NCI-H2029 (cell line): ENCODE results near the gene NME4.
A peak's percentile ranks its signal among the peaks of the same experiment; 100 is the strongest.

ENCODE experiments used
- DNase-seq: peaks from one replicate; lab custom pipeline; 2025; lab: John Stamatoyannopoulos, UW

NME4 gene

DNA sequence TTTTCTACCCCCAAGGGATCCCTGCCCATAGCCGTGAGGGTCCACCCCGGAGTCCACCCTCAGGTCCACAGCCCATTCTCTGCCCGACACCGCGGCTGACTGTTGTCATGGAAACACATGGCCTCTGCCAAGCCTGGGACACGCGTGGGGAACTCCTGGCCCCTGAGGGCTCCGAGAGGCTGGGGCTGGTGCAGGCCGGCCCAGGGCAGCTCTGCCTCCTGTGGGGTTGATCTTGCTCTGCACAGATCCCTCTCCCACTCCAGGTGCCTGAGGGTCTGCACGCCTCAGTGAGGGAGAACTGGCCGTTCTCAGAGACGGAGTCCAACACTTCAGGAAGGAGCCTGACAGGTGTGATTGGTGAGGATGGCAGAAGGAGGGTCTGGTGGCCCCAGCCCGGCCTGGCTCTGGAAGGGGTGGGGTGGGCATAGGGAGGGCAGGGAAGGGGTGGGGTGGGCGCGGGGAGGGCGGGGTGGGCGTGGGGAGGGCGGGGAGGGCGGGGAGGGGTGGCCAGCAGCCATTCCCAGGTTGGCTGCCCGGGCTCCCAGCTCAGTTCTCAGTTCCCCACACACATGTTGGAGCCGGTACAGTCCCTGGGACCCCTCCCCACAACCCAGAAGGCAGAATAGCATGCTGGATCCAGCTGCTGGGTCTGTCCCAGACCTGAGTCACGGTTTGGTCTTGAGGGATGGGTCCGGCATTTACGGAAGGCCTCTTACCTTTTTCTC lies 33.1 kb upstream of the NME4 start:
- DNase-seq, result no peak

DNA sequence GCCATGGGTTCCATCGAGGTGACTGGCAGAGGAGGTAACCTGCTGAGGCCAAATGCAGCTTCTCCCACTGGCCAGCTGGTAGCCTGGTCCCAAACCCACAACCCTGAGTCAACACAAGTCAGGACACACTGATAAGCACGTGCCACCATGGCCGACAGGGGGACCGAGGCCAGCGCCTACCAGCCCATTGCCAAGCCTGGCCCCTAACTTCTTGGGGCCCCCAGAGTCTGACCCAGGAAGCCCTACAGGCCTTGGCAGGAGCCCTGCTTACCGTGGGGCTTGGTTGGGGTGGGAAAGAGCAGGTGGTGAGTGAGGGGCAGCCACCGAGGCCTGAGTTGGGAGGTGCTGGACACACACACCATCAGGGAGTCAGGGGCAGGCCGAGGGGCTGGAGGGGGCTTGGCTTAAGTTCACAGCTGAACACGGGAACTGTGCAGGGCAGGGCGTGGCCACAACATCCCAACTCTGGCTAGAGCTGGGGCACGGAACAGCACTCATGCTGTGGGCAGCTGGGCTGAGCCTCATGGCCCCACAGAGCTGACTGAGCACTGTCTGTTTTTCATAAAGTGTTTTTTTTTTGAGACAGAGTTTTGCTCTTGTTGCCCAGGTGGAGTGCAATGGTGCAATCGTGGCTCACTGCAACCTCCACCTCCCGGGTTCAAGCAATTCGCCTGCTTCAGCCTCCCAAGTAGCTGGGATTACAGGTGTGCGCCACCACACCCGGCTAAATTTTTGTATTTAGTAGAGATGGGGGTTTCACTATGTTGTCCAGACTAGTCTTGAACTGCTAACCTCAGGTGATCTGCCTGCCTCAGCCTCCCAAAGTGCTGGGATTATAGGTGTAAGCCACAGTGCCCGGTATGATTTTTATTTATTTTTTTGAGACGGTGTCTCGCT lies 32.2 kb upstream of the NME4 start:
- no peak for DNase-seq

DNA sequence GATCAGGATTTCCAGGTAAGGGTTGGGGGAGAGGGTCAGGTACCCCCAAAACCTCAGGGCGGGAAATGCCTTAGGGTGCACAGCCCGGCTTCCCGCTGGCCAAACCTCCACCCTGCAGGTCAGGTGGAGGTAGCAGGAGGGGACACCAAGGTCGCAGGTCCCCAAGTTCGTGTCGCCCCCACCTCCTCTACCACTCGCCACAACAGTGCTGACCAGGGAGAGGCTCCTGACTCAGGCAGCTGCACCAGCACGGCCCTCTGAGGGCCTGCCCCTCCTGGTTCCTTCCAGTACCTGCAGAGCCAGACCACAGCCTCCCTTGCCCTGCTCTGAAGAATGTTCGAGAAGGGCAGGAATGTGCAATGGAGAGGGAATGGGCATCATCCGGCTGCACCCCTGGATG lies 30.5 kb upstream of the NME4 start:
- DNase-seq, result no peak

DNA sequence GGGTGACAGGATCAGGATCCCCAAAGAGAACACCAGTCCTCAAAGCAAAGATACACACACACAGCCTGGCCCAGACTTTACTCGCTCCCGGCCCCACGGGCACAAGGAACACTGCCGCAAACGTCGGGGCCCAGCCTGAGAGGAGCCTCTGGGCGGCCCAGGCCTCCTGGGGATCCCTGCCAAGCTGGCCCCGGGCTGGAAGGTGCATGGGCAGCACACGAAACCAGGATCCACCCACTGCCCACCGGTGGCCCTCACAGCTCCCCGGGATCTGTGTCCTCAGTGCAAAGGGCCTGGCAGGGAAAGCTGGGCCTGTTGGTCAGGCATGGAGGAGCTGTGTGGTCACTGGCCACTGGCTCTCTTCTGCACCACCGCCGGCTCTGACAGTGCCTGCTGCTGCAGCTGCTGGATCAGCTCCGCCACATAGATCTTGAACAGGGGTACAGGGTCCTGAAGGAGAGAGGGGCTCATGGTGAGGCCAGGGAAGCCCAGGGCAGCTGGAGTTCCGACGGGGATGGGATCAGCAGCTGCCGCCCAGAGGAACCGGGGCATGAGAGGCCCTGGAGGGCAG lies 29.6 kb upstream of the NME4 start:
- no peak for DNase-seq

DNA sequence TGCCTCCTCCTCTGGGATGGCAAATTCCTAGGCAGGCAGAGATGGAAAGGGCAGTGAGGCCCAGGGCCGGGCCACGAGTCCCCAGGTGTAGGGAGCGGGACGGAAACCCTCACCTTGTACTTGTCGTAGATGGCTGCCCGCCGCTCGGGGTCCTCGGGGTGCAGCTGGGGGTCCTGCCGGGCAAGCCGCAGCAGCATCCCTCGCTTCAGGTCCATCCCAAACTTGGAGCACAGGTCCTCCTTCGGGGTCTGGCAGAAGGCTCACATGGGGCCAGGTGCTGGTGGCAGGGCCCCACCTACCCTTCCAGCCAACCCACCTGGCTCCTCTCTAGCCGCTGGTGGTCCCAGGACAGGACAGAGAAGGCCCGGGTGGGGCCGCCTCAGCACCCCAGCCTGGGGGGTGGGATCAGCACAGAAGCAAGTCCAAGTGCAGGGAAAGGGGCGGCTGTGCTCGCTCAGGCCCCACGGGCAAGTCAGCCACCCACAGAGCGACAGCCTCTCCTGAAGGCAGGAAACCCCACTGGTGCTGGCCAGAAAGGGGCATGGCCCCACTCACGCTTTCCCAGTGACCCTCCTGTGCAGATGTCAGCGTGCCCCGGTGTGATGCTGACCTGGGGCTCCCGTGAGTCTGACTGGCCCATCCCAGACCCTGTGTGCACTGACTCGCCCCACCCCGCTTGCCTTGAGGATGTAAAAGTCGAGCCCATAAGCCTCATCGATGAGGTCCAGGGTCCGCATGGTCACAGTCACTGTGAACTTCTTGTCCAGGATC lies 28.4 kb upstream of the NME4 start:
- no peak for DNase-seq

DNA sequence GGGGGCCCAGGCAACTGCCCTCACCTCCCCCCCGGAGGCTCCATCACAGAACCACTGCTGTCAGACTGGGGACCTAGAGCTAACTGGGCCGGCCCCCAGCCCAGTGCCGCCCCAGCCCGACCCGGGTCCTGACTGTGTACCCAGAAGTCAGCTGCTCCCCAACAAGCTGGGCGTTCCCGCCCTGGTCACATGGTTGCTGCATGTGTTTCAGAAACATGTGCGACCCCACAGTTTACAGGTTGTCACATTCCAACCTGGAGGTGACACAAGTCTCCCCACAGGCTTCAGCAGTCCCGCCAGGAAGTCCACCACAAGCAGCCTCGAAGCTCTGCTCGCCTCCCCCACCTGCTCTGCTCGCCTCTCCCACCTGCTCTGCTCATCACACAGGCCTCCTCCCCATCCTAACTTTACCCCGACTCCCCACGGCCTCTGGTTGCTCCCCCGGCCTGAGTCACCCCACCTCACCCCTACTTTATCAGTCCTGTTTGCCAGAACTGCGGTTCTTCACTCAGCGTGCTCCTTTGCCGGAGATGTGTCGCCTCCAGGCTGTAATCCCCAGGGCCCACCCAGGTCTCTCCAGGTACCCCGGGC lies 27.6 kb upstream of the NME4 start:
- DNase-seq, result no peak

DNA sequence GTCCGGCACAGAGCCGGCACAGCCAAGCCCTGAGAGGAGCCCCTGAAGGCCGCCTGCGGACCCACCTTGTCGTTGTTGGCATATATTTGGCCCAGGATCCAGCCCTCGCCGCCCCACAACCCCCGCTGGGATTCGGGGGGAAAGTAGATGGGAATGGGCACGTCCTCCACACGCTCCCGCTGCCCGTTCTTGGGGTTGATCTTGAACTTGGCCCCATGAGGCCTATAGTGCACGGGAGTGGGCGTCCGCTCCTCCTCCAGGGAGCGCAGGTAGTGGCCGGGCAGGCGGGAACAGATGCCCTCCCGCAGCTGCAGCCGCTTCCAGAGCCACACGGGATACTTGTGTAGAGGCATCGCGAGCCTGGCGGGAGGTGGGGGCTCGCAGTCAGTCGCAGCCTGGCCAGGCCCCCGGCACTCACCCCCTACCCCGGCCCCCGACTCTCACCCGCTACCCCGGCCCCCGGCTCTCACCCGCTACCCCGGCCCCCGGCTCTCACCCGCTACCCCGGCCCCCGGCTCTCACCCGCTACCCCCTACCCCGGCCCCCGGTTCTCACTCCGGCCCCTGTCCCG lies 27.0 kb upstream of the NME4 start:
- DNase-seq, result no peak

DNA sequence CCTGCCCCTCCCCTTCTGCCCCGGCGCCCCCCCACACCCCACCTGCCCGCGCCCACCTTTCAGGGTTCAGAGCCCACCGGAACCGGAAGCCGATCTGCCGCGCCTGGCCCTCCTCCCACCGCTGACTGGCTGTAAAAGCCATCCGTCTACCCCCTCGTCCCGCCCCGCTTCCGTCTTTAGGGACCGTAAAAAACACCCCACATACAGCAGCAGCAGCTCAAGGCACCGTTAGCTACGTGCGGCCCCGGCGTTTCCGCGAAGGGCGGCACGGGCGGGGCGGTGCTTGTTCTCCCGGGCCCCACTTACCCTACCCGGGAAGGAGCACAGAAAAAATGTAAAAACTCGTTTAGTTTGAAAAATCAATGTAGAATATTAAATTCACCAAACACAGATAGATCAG lies 26.6 kb upstream of the NME4 start, which contains the start of gene MRPL28:
MRPL28 (minus strand) TSS at position 96 of the 400 bp plus-strand sequence. CDS start 320 bp downstream, outside the sequence.
- DNase-seq, result peak; percentile 91

DNA sequence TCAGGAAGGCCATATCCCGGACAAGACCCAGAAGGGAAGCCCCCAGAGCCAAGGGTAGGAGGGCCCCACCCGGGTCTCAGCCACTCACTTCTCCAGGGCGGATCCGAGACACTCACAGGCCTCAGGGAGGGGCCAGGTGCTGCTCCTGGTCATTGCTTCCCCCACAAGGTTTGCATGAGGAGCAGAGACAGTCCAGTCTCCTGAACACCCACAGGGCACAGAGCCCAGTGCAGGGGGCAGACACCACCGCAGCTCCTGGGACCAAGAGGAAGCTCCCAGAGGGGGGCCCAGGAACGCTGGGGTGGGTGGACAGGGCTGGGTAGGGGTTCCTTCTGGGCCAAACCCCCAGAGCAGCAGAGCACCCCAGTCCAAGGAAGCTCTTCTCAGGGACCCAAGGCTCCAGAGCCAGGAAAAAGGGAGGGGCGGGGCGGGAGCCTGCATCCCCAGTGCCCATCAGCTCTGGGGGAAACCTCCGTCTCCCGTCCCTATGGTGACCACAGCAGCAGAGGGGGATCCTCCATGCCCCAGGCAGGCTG lies 26.0 kb upstream of the NME4 start:
- DNase-seq, result no peak

DNA sequence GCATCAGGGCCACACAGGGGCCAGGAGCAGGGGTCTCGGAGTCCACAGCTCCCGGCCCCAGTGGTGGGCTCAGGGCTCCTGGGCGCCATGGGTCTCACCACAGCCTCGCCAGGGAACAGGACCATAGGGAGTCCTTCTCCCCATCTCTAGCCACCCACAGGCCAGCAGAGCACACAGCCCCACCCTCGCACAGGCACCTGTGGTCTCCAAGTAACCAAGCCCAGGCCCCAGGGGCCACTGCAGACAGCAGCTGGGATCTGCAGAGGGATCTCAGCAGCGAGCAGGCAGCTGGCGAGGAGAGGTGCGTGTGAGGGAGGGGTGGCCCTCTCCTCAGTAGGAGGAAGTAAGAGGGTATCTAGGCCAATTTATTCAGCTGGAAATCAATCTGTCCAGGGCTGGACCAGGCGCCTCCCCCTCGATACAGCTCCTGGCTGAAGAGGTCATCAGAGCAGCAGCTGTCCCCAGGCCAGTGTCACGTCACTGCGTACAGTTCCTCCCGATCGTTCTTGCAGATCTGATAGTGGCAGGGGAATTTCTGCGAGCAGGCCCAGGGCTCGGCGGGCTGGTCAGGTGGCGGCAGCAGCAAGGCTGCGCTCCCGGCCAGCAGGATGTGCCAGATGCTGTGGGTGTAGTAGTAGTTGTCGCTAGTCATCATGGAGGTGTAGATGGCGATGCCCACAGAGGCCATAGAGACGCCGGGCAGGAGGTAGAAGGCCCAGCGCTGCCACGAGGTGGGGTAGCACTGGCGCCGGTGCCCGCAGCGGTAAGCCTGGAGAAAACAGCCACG lies 25.3 kb upstream of the NME4 start:
- no peak for DNase-seq

DNA sequence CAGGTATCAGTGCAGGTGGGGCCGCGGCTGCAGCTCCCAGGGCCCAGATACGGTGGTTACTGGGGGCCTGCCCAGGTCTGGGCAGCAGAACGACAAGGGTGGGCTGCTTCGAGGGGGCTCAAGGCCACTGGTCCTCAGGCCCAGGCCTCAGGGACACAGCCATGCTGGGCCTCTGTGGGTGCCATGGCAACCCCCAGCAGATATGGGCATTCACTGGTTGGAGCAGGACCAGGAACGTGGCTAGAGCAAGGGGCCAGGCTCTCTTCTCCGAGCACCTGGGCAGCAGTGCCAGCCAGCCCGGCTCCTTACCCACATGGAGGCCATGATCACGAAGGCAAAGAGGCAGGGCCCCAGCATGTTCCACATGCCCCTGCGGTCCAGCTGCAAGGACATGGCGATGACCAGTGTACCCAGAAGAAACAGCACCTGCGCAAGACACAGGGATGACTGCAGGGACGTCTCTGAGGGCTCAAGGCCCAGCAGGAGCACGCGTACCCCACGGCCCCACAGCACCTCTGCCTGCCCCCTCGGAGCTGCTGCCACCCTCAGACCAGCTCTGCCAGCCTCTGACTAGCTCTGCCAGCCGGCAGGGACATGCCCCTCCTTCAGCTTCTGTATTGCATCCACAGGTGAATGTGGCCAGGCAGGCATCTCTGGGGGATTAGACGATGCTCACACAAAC lies 24.6 kb upstream of the NME4 start:
- no peak for DNase-seq

DNA sequence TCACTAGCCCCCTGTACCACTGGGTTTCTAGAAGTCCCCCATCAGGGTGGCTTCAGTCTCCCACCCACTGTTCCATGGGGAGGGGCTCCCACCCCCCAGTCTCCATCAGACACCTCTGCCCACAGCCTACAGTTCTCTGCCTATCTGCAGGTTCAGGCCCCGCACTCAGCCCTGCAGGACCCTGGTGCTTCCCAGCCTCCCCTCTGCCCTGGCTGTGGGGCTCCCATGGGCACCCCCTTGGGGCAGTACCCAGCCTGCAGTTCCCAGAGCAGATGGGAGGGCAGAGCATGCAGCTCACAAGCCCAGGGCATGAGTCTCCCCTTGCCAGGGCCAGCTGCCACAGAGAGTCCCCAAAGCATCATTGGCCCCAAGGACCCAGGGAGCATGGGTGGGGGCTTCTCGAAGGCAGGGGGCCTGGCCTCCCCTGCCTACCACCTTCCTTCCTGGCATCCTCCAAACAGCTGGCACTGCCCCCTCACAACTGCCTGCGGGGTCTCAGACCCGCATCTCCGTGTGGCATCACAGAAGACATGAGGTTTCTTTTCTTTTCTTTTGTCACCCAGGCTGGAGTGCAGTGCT lies 23.9 kb upstream of the NME4 start:
- no peak for DNase-seq

DNA sequence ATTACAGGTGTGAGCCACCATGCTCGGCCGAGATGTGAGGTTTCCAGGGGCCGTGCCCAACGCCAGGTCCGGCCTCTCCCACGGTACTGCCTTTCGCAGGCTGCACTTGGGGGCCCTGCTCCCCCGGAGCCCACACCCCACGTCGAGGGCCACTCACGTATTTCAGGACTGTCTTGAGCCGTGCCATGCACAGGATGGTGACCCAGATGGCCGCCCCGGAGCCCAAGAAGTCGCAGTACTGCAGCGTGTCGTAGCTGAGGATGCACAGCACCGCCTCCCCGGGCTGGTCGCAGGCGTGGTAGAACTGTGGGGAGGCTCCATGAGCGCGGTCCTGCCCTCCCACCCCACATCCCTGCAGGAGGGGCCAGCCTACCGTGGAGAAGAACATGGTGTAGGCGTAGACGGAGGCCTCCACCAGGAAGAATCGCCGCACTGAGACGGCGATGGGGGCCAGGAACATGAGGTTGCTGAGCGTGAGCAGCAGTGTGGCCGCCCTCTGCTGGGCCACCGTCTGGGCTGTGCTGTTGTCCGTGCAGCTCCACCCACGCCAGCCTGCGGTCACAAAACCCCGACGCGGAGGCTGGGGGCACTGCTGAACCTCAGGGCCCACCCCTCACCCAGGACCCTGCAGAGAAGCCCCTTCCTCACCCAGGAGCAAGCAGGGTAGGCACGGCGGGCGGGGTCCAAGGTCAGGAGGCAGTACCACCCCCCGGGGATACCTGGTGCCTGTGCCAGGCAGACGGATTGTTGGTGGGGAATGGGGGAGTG lies 23.0 kb upstream of the NME4 start:
- no peak for DNase-seq

DNA sequence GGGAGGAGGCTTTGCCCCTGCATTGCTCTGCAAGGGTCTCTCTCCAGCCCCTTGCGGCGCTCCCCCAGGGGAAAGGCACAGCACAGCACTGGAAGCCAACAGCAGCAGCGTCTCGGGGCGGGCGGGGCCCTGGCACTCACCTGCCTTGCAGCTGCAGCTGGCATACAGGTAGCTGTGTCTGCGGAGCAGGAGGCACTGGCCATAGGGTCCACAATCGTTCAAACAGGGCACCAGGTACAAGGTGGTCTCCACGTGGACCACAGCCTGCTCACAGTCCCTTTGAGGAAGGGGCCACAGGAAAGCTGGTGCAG lies 22.4 kb upstream of the NME4 start:
- no peak for DNase-seq

DNA sequence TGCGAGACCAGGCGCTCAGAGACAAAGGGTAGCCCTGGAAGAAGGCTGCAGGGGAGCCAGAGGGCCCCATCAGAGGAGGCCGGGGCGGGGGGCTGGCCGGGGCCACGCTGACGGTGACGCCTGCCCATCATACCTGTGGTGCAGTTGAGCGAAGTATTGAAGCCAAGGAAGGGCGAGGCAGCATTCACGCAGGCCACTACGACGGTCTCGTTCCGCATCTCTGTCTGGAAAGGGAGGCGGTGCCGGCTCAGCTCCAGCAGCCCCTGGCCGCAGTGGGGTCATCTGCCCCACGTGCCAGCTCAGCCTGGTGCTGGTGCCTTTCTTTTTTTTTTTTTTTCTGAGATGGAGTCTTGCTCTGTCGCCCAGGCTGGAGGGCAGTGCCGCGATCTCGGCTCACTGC lies 21.8 kb upstream of the NME4 start:
- no peak for DNase-seq

DNA sequence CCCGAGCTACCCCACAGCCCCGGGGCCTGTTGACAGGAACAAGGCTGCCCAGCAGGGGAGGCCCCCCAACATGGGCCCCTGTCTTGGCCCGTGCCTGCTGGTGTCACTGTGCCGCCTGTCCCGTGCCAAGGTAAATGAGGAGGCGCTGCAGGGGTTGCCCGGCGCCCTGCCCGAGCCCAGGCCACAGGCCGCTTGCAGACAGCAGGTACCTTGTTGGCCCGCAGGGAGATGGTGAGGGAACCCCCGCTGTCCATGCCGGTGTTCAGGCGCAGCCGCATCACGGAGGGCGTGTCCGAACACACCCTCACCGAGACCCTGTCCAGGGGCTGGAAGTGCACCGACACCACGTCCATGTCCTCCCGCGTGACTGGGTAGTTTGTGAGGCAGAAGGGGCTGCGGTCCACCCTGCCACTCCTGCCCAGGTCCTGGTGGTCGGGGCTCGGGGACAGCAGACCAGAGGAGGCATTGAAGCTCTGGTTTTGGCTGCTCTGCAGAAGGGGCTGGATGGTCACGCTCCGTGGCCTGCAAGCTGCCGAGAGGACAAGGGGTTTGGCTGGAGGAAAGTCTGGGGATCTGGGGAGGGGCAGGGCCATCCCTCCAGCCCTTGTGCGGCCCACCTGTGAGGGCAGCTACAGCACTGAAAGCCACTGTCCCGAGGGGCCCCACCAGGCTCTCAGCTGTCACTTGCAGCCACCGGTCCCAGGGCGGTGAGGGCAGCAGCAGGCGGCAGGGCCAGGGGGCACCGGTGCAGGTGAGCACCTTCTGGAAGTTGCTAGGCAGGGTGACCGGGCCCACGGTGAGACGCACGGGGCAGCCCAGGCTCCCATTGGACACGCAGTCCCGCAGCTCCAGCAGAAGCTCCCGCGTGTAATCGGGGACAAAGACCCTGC lies 20.8 kb upstream of the NME4 start:
- no peak for DNase-seq

DNA sequence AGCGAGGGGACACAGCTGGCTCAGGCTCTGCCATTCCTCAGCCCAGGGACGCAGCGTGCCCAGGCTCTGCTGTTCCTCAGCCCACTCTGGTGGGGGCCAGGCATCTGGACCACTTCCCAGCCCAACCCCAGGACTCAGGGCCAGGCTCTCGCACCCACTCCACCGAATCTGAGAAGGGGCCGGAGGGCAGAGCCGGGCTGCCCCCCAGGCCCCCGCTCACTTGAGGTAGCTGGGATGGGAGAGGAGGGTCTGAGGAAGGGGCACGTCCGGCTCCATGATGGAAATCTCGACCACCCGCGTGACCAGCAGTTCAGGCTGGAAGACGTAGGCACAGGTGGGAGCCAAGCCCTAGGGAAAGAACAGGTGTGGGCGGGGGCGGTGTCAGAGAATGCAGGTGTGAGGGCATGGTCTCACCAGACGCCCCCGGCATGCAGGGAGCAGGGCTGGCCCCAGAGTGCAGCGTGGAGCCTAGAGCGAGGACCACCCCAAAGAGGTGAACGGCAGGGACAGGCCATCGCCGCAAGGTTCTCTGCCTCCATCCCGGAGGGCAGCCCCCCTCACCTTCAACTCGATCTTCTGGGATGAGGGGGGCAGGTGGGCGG lies 20.1 kb upstream of the NME4 start:
- DNase-seq, result no peak
